Measurements from ENCODE around the gene TRIM22.
"Not testable (repeated sequence)": the region's sequence is repeated elsewhere in the genome, so short reads cannot be mapped to it uniquely, and the experiment has no call there.

TRIM22 gene

GRCh38 chr11:5716518-5716917 is 26.9 kb downstream of the TRIM22 start:
- H3K4me3 ChIP-seq (ENCODE audit: low read depth in 1 of 2, low read length in 2 of 2); H3K27me3 ChIP-seq (ENCODE audit: low read depth, low read length): not testable (repeated sequence)

DNA sequence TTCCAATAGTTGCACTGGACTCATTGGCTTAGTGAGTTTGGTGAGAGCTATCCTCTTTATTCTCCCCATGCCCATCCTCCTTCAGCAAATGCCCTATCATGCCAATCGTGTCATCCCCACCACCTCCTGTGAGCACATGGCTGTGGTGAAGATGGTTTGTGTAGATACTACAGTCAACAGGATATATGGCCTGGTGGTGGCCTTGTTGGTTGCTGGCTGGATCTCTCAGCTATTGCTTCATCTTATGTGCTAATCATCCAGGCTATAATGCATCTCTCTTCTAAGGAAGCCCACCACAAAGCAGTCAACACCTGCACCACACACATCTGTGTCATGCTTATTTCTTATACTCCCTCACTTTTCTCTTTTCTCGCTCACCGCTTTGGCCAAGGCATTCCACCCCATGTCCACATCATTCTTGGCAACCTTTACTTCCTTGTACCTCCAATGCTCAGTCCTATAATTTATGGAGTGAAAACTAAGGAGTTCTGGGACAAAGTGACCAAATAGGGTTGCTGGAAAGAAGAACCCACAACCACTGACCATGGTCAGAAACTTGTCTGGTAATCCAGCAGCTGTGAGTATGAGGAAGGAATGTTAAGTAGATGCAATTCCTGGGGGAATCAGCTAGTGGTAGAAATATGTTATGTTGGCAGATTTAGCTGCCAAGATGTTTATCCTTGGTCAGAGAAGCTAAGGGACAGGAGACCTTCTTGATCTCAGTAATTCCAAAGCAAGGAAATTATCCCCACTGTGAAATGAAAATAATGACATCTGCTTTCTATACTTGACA is 30.3 kb downstream of the TRIM22 start:
- H3K9me3 ChIP-seq (ENCODE audit: control insufficient read depth in 1 of 2, low read length in 2 of 2): no peaks in the 10 kb centered on the region
- no peaks in the 10 kb centered on the region for H3K4me1 ChIP-seq (ENCODE audit: control insufficient read depth in 1 of 2, insufficient read depth in 2 of 2, low read length in 2 of 2)
- H3K27ac ChIP-seq (ENCODE audit: low read length): no peak overlapping the region
- H3K36me3 ChIP-seq (ENCODE audit: control insufficient read depth in 1 of 2, insufficient read depth in 2 of 2, low read length in 2 of 2): no peaks in the 10 kb centered on the region
- H3K4me3 ChIP-seq (ENCODE audit: low read depth in 1 of 2, low read length in 2 of 2): no peak overlapping the region
- no peaks in the 10 kb centered on the region for H3K27me3 ChIP-seq (ENCODE audit: low read depth, low read length)

More at GRCh38 chr11:5716518-5716917, 26.9 kb downstream of the TRIM22 start:
- H3K36me3 ChIP-seq (ENCODE audit: control insufficient read depth in 1 of 2, insufficient read depth in 2 of 2, low read length in 2 of 2); H3K27ac ChIP-seq (ENCODE audit: low read length); H3K9me3 ChIP-seq (ENCODE audit: control insufficient read depth in 1 of 2, low read length in 2 of 2); H3K4me1 ChIP-seq (ENCODE audit: control insufficient read depth in 1 of 2, insufficient read depth in 2 of 2, low read length in 2 of 2): not testable (repeated sequence)

DNA sequence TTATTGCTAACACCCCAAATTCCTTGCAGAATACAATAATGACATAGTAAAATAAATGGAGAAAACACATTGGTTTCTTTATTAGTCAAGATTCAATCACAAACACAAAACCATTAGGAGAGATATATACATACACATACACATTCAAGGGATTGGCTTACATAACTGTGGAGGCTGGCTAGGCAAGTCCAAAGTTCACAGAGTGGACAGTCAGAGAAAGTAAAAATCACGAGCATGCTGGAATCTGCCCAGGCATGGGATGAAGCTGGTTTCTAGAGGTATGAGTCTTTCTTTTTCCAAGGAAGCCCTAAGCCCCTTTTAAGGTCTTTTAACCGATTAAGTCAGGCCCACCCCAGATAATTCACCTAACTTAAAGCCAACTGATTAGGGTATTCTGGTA is 33.0 kb downstream of the TRIM22 start:
- H3K4me1 ChIP-seq (ENCODE audit: control insufficient read depth in 1 of 2, insufficient read depth in 2 of 2, low read length in 2 of 2): no peaks in the 10 kb centered on the region
- H3K36me3 ChIP-seq (ENCODE audit: control insufficient read depth in 1 of 2, insufficient read depth in 2 of 2, low read length in 2 of 2): no peaks in the 10 kb centered on the region
- H3K27me3 ChIP-seq (ENCODE audit: low read depth, low read length): no peaks in the 10 kb centered on the region

DNA sequence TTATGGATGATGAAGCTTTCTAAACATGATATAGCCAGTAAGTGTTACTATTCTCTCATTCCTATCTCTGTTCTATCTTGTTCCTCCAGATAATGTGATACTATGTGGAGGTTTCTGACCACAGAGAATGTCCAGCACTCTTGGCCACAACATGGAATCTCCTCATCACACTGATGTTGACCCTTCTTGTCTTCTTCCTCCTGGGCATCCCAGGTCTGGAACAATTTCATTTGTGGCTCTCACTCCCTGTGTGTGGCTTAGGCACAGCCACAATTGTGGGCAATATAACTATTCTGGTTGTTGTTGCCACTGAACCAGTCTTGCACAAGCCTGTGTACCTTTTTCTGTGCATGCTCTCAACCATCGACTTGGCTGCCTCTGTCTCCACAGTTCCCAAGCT is 36.8 kb downstream of the TRIM22 start:
- Histone ChIP-seq H3K9me3 (ENCODE audit: control insufficient read depth in 1 of 2, low read length in 2 of 2) (no peaks in the 10 kb centered on the region), H3K27ac (ENCODE audit: low read length) (no peak overlapping the region), H3K27me3 (ENCODE audit: low read depth, low read length) (no peaks in the 10 kb centered on the region), H3K36me3 (ENCODE audit: control insufficient read depth in 1 of 2, insufficient read depth in 2 of 2, low read length in 2 of 2) (no peaks in the 10 kb centered on the region), H3K4me1 (ENCODE audit: control insufficient read depth in 1 of 2, insufficient read depth in 2 of 2, low read length in 2 of 2) (no peaks in the 10 kb centered on the region), H3K4me3 (ENCODE audit: low read depth in 1 of 2, low read length in 2 of 2) (no peak overlapping the region)

More for the DNA sequence above, 33.0 kb downstream of the TRIM22 start:
- H3K27ac ChIP-seq (ENCODE audit: low read length): no peak overlapping the region
- H3K9me3 ChIP-seq (ENCODE audit: control insufficient read depth in 1 of 2, low read length in 2 of 2): no peaks in the 10 kb centered on the region
- no peak overlapping the region for H3K4me3 ChIP-seq (ENCODE audit: low read depth in 1 of 2, low read length in 2 of 2)

DNA sequence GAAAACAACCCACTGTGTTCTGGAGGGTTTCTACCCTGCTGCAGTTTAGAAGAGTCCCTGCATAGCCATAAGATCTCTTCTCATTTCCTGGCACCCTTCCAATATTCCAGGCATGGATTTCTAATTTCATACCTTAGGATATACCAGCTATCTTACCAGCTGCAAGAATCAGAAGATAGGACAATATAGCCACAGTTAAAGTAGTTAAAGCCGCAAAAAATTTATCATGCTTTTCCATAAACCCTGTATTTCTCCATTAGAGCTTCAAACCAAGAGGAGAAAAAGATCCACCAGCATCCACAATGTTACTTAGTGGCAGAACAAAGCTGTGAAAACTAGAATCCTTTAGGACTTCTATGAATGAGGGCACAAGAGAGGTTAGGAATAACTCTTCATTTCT is 38.1 kb downstream of the TRIM22 start:
- Histone ChIP-seq H3K4me3 (ENCODE audit: low read depth in 1 of 2, low read length in 2 of 2) (no peak overlapping the region), H3K27me3 (ENCODE audit: low read depth, low read length) (no peaks in the 10 kb centered on the region), H3K27ac (ENCODE audit: low read length) (no peak overlapping the region), H3K4me1 (ENCODE audit: control insufficient read depth in 1 of 2, insufficient read depth in 2 of 2, low read length in 2 of 2) (no peaks in the 10 kb centered on the region), H3K36me3 (ENCODE audit: control insufficient read depth in 1 of 2, insufficient read depth in 2 of 2, low read length in 2 of 2) (no peaks in the 10 kb centered on the region), H3K9me3 (ENCODE audit: control insufficient read depth in 1 of 2, low read length in 2 of 2) (no peaks in the 10 kb centered on the region)

- H3K36me3 ChIP-seq (ENCODE audit: control insufficient read depth in 1 of 2, insufficient read depth in 2 of 2, low read length in 2 of 2): no peaks in the 10 kb centered on the region
- no peak within 1 kb of the TSS for H3K4me3 ChIP-seq (ENCODE audit: low read depth in 1 of 2, low read length in 2 of 2)
- no peaks in the 10 kb centered on the region for H3K27me3 ChIP-seq (ENCODE audit: low read depth, low read length)
- H3K27ac ChIP-seq (ENCODE audit: low read length): no peak within 1 kb of the TSS
- no peaks in the 10 kb centered on the region for H3K4me1 ChIP-seq (ENCODE audit: control insufficient read depth in 1 of 2, insufficient read depth in 2 of 2, low read length in 2 of 2)
- H3K9me3 ChIP-seq (ENCODE audit: control insufficient read depth in 1 of 2, low read length in 2 of 2): peaks cover 0 to 3% of the 10 kb centered on the region in 2 donors
Measured at GRCh38 chr11:5736396-5736795, 46.8 kb downstream of the TRIM22 start, which contains the start of gene OR56B1. Gene OR56B1 (plus strand): TSS chr11:5736448. CDS start chr11:5736517, 69 bp downstream.

- H3K4me1 ChIP-seq (ENCODE audit: control insufficient read depth in 1 of 2, insufficient read depth in 2 of 2, low read length in 2 of 2): no peaks in the 10 kb centered on the region
- no peak overlapping the region for H3K4me3 ChIP-seq (ENCODE audit: low read depth in 1 of 2, low read length in 2 of 2)
- H3K9me3 ChIP-seq (ENCODE audit: control insufficient read depth in 1 of 2, low read length in 2 of 2): peaks cover 0 to 6% of the 10 kb centered on the region in 2 donors
- no peaks in the 10 kb centered on the region for H3K27me3 ChIP-seq (ENCODE audit: low read depth, low read length)
- H3K27ac ChIP-seq (ENCODE audit: low read length): no peak overlapping the region
- H3K36me3 ChIP-seq (ENCODE audit: control insufficient read depth in 1 of 2, insufficient read depth in 2 of 2, low read length in 2 of 2): no peaks in the 10 kb centered on the region
Measured at GRCh38 chr11:5737091-5737490, 47.5 kb downstream of the TRIM22 start.

- no peaks in the 10 kb centered on the region for H3K4me1 ChIP-seq (ENCODE audit: control insufficient read depth in 1 of 2, insufficient read depth in 2 of 2, low read length in 2 of 2)
- no peak overlapping the region for H3K4me3 ChIP-seq (ENCODE audit: low read depth in 1 of 2, low read length in 2 of 2)
- peaks cover 0 to 6% of the 10 kb centered on the region in 2 donors for H3K9me3 ChIP-seq (ENCODE audit: control insufficient read depth in 1 of 2, low read length in 2 of 2)
- no peak overlapping the region for H3K27ac ChIP-seq (ENCODE audit: low read length)
- no peaks in the 10 kb centered on the region for H3K27me3 ChIP-seq (ENCODE audit: low read depth, low read length)
- no peaks in the 10 kb centered on the region for H3K36me3 ChIP-seq (ENCODE audit: control insufficient read depth in 1 of 2, insufficient read depth in 2 of 2, low read length in 2 of 2)
Measured at GRCh38 chr11:5737670-5738392, 48.2 kb downstream of the TRIM22 start.

- no peak overlapping the region for H3K4me3 ChIP-seq (ENCODE audit: low read depth in 1 of 2, low read length in 2 of 2)
- H3K4me1 ChIP-seq (ENCODE audit: control insufficient read depth in 1 of 2, insufficient read depth in 2 of 2, low read length in 2 of 2): no peaks in the 10 kb centered on the region
- no peak overlapping the region for H3K27ac ChIP-seq (ENCODE audit: low read length)
- H3K36me3 ChIP-seq (ENCODE audit: control insufficient read depth in 1 of 2, insufficient read depth in 2 of 2, low read length in 2 of 2): no peaks in the 10 kb centered on the region
- H3K9me3 ChIP-seq (ENCODE audit: control insufficient read depth in 1 of 2, low read length in 2 of 2): peaks cover 0 to 6% of the 10 kb centered on the region in 2 donors
- no peaks in the 10 kb centered on the region for H3K27me3 ChIP-seq (ENCODE audit: low read depth, low read length)
Measured at GRCh38 chr11:5738431-5738830, 48.8 kb downstream of the TRIM22 start.

GRCh38 chr11:5746614-5747013 is 57.0 kb downstream of the TRIM22 start:
- peaks cover 0 to 1% of the 10 kb centered on the region in 2 donors for H3K9me3 ChIP-seq (ENCODE audit: control insufficient read depth in 1 of 2, low read length in 2 of 2)
- H3K27me3 ChIP-seq (ENCODE audit: low read depth, low read length): no peaks in the 10 kb centered on the region
- H3K27ac ChIP-seq (ENCODE audit: low read length): no peak overlapping the region

GRCh38 chr11:5749836-5750235 is 60.2 kb downstream of the TRIM22 start:
- H3K27me3 ChIP-seq (ENCODE audit: low read depth, low read length): no peaks in the 10 kb centered on the region
- no peaks in the 10 kb centered on the region for H3K9me3 ChIP-seq (ENCODE audit: control insufficient read depth in 1 of 2, low read length in 2 of 2)
- H3K4me1 ChIP-seq (ENCODE audit: control insufficient read depth in 1 of 2, insufficient read depth in 2 of 2, low read length in 2 of 2): no peaks in the 10 kb centered on the region
- H3K27ac ChIP-seq (ENCODE audit: low read length): no peak overlapping the region
- no peak overlapping the region for H3K4me3 ChIP-seq (ENCODE audit: low read depth in 1 of 2, low read length in 2 of 2)
- H3K36me3 ChIP-seq (ENCODE audit: control insufficient read depth in 1 of 2, insufficient read depth in 2 of 2, low read length in 2 of 2): no peaks in the 10 kb centered on the region

More at GRCh38 chr11:5746614-5747013, 57.0 kb downstream of the TRIM22 start:
- no peak overlapping the region for H3K4me3 ChIP-seq (ENCODE audit: low read depth in 1 of 2, low read length in 2 of 2)
- no peaks in the 10 kb centered on the region for H3K36me3 ChIP-seq (ENCODE audit: control insufficient read depth in 1 of 2, insufficient read depth in 2 of 2, low read length in 2 of 2)
- H3K4me1 ChIP-seq (ENCODE audit: control insufficient read depth in 1 of 2, insufficient read depth in 2 of 2, low read length in 2 of 2): no peaks in the 10 kb centered on the region

Measured in muscle layer of duodenum (tissue), 2 donors.